Measurements from ENCODE around the gene WWOX. TPM values are rescaled to one million over a fixed set of nuclear protein-coding genes. Genes with fewer than 3 reads are reported as not detected.

Gene WWOX
- total RNA-seq, 6 experiments from 2014 or later = 0.46 to 3.4 (median 1.3) TPM

- no peaks in the 10 kb centered on the region for H3K4me1 Mint-ChIP-seq (ENCODE audit: low read depth)
- no peaks in the 10 kb centered on the region for H3K27me3 Mint-ChIP-seq (ENCODE audit: insufficient read depth)
- peaks cover 73% of the 10 kb centered on the region for H3K9me3 Mint-ChIP-seq
- TF ChIP-seq CTCF (IDR thresholded peaks at IDR 0.05) = no peak
- peaks cover 2% of the 10 kb centered on the region; the same call in 1 of the 2 replicates for H3K36me3 Mint-ChIP-seq (ENCODE audit: low read depth)
- H3K4me3 Mint-ChIP-seq = no peak overlapping the region
- DNase-seq = no peak
- H3K27ac Mint-ChIP-seq = no peak overlapping the region
These were observed 871.2 kb downstream of the WWOX start for GRCh38 chr16:78970650-78971049.

- no peaks in the 10 kb centered on the region for H3K36me3 Mint-ChIP-seq (ENCODE audit: low read depth)
- no peak overlapping the region for H3K27ac Mint-ChIP-seq
- DNase-seq = no peak
- H3K27me3 Mint-ChIP-seq (ENCODE audit: insufficient read depth) = no peaks in the 10 kb centered on the region
- no peak for TF ChIP-seq CTCF (IDR thresholded peaks at IDR 0.05)
- H3K4me3 Mint-ChIP-seq = no peak overlapping the region
- no peaks in the 10 kb centered on the region for H3K4me1 Mint-ChIP-seq (ENCODE audit: low read depth)
- peaks cover 79% of the 10 kb centered on the region for H3K9me3 Mint-ChIP-seq
These were observed 872.6 kb downstream of the WWOX start for GRCh38 chr16:78972006-78972405.

- H3K27ac Mint-ChIP-seq = no peak overlapping the region
- no peak for DNase-seq
- TF ChIP-seq CTCF (IDR thresholded peaks at IDR 0.05) = no peak
- H3K4me3 Mint-ChIP-seq = no peak overlapping the region
- H3K27me3 Mint-ChIP-seq (ENCODE audit: insufficient read depth) = no peaks in the 10 kb centered on the region
- no peaks in the 10 kb centered on the region for H3K4me1 Mint-ChIP-seq (ENCODE audit: low read depth)
- H3K9me3 Mint-ChIP-seq = peaks cover 77% of the 10 kb centered on the region
- H3K36me3 Mint-ChIP-seq (ENCODE audit: low read depth) = no peaks in the 10 kb centered on the region
These were observed 873.5 kb downstream of the WWOX start for GRCh38 chr16:78972986-78973385.

GRCh38 chr16:78976212-78976611, 876.8 kb downstream of the WWOX start:
- no peak for DNase-seq
- H3K9me3 Mint-ChIP-seq = peaks cover 68% of the 10 kb centered on the region
- TF ChIP-seq CTCF (IDR thresholded peaks at IDR 0.05) = no peak
- H3K4me1 Mint-ChIP-seq (ENCODE audit: low read depth) = no peaks in the 10 kb centered on the region
- H3K36me3 Mint-ChIP-seq (ENCODE audit: low read depth) = no peaks in the 10 kb centered on the region
- no peak overlapping the region for H3K27ac Mint-ChIP-seq
- H3K27me3 Mint-ChIP-seq (ENCODE audit: insufficient read depth) = no peaks in the 10 kb centered on the region
- H3K4me3 Mint-ChIP-seq = no peak overlapping the region

- no peak for TF ChIP-seq CTCF (IDR thresholded peaks at IDR 0.05)
- no peaks in the 10 kb centered on the region for H3K4me1 Mint-ChIP-seq (ENCODE audit: low read depth)
- no peak for DNase-seq
- H3K27ac Mint-ChIP-seq = no peak overlapping the region
- no peak overlapping the region for H3K4me3 Mint-ChIP-seq
- H3K27me3 Mint-ChIP-seq (ENCODE audit: insufficient read depth) = no peaks in the 10 kb centered on the region
- peaks cover 62% of the 10 kb centered on the region for H3K9me3 Mint-ChIP-seq
- H3K36me3 Mint-ChIP-seq (ENCODE audit: low read depth) = no peaks in the 10 kb centered on the region
These were observed 881.4 kb downstream of the WWOX start for GRCh38 chr16:78980825-78981224.
